SK-N-SH treated with all-trans-retinoic acid at 6 μM for 48 hours (cell line): ENCODE measurements around the gene NPC1L1.

ENCODE experiments used
- CSRNP3 ChIP-seq: fragments of 250-450 bp; sonication (Bioruptor Pico); IDR thresholded peaks from 2 replicates; pipeline ENCODE4 v1.5.1; 2021; ENCODE audit warnings: mild to moderate bottlenecking, moderate library complexity
- ESRRG ChIP-seq: fragments of 250-450 bp; sonication (Bioruptor Pico); IDR thresholded peaks from 2 replicates; pipeline ENCODE4 v1.6.1; 2021; ENCODE audit warnings: mild to moderate bottlenecking
- ISL1 ChIP-seq: fragments of 250-450 bp; sonication (Bioruptor Pico); IDR thresholded peaks from 2 replicates; pipeline ENCODE4 v2.1.2; 2022; ENCODE audit warnings: mild to moderate bottlenecking, moderate library complexity
- OSR1 ChIP-seq: fragments of 250-450 bp; sonication (Bioruptor Pico); IDR thresholded peaks from 2 replicates; pipeline ENCODE4 v1.8.0; 2022; ENCODE audit warnings: moderate library complexity, mild to moderate bottlenecking, inconsistent platforms
- PATZ1 ChIP-seq: fragments of 250-450 bp; sonication (Bioruptor Pico); IDR thresholded peaks from 2 replicates; pipeline ENCODE4 v1.8.0; 2020; ENCODE audit warnings: mild to moderate bottlenecking, moderate library complexity, borderline replicate concordance
- RARB ChIP-seq: fragments of 250-450 bp; sonication (Bioruptor Pico); IDR thresholded peaks from 2 replicates; pipeline ENCODE4 v1.8.0; 2021; ENCODE audit warnings: mild to moderate bottlenecking, moderate library complexity
- TCF4 ChIP-seq: fragments of 250-450 bp; sonication (Bioruptor Pico); IDR thresholded peaks from 2 replicates; pipeline ENCODE4 v1.8.0; 2021; ENCODE audit warnings: mild to moderate bottlenecking, moderate library complexity, borderline replicate concordance
- ZFP3 ChIP-seq: fragments of 250-450 bp; sonication (Bioruptor Pico); IDR thresholded peaks from 2 replicates; pipeline ENCODE4 v1.5.0; 2020; ENCODE audit warnings: mild to moderate bottlenecking, moderate library complexity
- ZNF70 ChIP-seq: fragments of 450-650 bp; formaldehyde crosslinking; IDR thresholded peaks from 2 replicates; pipeline ENCODE4 v1.5.0; 2020; ENCODE audit warnings: mild to moderate bottlenecking, moderate library complexity

GRCh38 chr7:44587843-44588711 is 46.9 kb upstream of the NPC1L1 start:
- TF ChIP-seq ZNF70 (CRISPR knock-in tag) (no peak), TCF4 (no peak), RARB (CRISPR knock-in tag) (no peak), PATZ1 (CRISPR knock-in tag) (no peak), ISL1 (CRISPR knock-in tag) (no peak), ZFP3 (CRISPR knock-in tag) (no peak), CSRNP3 (CRISPR knock-in tag) (no peak), ESRRG (no peak), OSR1 (no peak)
